HEK293 (cell line): ENCODE measurements around the gene NOS1AP.

Source experiments
- CTCF ChIA-PET: fragments of 350-600 bp; formaldehyde crosslinking; extraction: SDS; loops from one replicate; lab custom pipeline; 2021; ENCODE audit warnings: antibody characterized with exemption; lab: Yijun Ruan, JAX
- POLR2A ChIA-PET: fragments of 300-600 bp; formaldehyde crosslinking; extraction: SDS; loops from one replicate; lab custom pipeline; 2020; ENCODE audit warnings: antibody characterized with exemption, inconsistent platforms; lab: Yijun Ruan, JAX
- H3K27ac ChIP-seq: fragments of 200-500 bp; sonication (Bioruptor generic); 2 replicates; pipeline ENCODE4 v1.5.1; 2014; ENCODE audit warnings: low read depth, low read length, control low read depth, inconsistent platforms; ENCODE audit errors: extremely low read depth
- H3K36me3 ChIP-seq, 2 experiments: fragments of 200-500 bp in 1 of 2; sonication (Bioruptor generic) in 1 of 2; 1 replicate in 1 of 2; 2 replicates in 1 of 2; pipeline ENCODE4 v1.5.1; 2014 to 2017; ENCODE audit warnings: inconsistent platforms in 2 of 2, low read length in 2 of 2; ENCODE audit not compliant: control insufficient read depth in 2 of 2, insufficient read depth in 1 of 2
- H3K4me1 ChIP-seq: fragments of 200-500 bp; sonication (Bioruptor generic); 2 replicates; pipeline ENCODE4 v1.5.1; 2014; ENCODE audit warnings: mild to moderate bottlenecking, low read length, inconsistent platforms; ENCODE audit not compliant: control insufficient read depth, insufficient read depth
- H3K4me3 ChIP-seq: 2 replicates; pipeline ENCODE4 v1.5.1; 2011; ENCODE audit warnings: low read depth, mild to moderate bottlenecking, control low read depth, low read length, moderate library complexity
- H3K9me3 ChIP-seq: fragments of 200-500 bp; sonication (Bioruptor generic); 2 replicates; pipeline ENCODE4 v1.5.1; 2014; ENCODE audit warnings: low read depth, low read length, inconsistent platforms; ENCODE audit not compliant: control insufficient read depth, insufficient read depth
- KLF7 ChIP-seq: fragments of 450-650 bp; formaldehyde crosslinking; IDR thresholded peaks from 2 replicates; pipeline ENCODE4 v1.5.1; 2016; ENCODE audit warnings: missing biosample characterization, missing genetic modification characterization, borderline replicate concordance
- MYNN ChIP-seq: fragments of 450-650 bp; formaldehyde crosslinking; IDR thresholded peaks from 2 replicates; pipeline ENCODE4 v1.5.1; 2016; ENCODE audit warnings: missing biosample characterization, missing genetic modification characterization, borderline replicate concordance
- PATZ1 ChIP-seq: fragments of 450-650 bp; formaldehyde crosslinking; IDR thresholded peaks from 2 replicates; pipeline ENCODE4 v1.5.1; 2016; ENCODE audit warnings: missing biosample characterization, missing genetic modification characterization
- TCF7L2 ChIP-seq: IDR thresholded peaks from 2 replicates; pipeline ENCODE4 v1.6.1; 2011; ENCODE audit warnings: low read depth, mild to moderate bottlenecking, inconsistent platforms, low read length, moderate library complexity, borderline replicate concordance
- ZNF114 ChIP-seq: fragments of 450-650 bp; formaldehyde crosslinking; IDR thresholded peaks from 2 replicates; pipeline ENCODE4 v1.5.0; 2017; ENCODE audit warnings: missing biosample characterization, missing genetic modification characterization
- ZNF223 ChIP-seq: fragments of 450-650 bp; formaldehyde crosslinking; IDR thresholded peaks from 2 replicates; pipeline ENCODE4 v1.5.1; 2016; ENCODE audit warnings: missing biosample characterization, missing genetic modification characterization
- ZNF24 ChIP-seq: fragments of 450-650 bp; formaldehyde crosslinking; IDR thresholded peaks from 2 replicates; pipeline ENCODE4 v1.5.1; 2016; ENCODE audit warnings: missing biosample characterization, missing genetic modification characterization
- ZNF280D ChIP-seq: fragments of 450-650 bp; formaldehyde crosslinking; IDR thresholded peaks from 2 replicates; pipeline ENCODE4 v1.5.1; 2016; ENCODE audit warnings: missing biosample characterization, missing genetic modification characterization
- ZNF341 ChIP-seq: fragments of 450-650 bp; formaldehyde crosslinking; IDR thresholded peaks from 2 replicates; pipeline ENCODE4; 2016; ENCODE audit warnings: low read depth, missing biosample characterization, missing genetic modification characterization
- ZNF366 ChIP-seq: fragments of 450-650 bp; formaldehyde crosslinking; conservative IDR thresholded peaks from 2 replicates; pipeline ENCODE4 v1.5.1; 2016; ENCODE audit warnings: missing biosample characterization, missing genetic modification characterization
- ZNF398 ChIP-seq: fragments of 450-650 bp; formaldehyde crosslinking; IDR thresholded peaks from 2 replicates; pipeline ENCODE4 v1.5.1; 2017; ENCODE audit warnings: missing biosample characterization, missing genetic modification characterization
- ZNF561 ChIP-seq: fragments of 450-650 bp; IDR thresholded peaks from 2 replicates; pipeline ENCODE4 v1.5.1; 2018; ENCODE audit warnings: missing biosample characterization, missing genetic modification characterization, borderline replicate concordance
- ZNF639 ChIP-seq: fragments of 450-650 bp; formaldehyde crosslinking; IDR thresholded peaks from 2 replicates; pipeline ENCODE4 v1.5.1; 2016; ENCODE audit warnings: missing biosample characterization, missing genetic modification characterization
- ZNF645 ChIP-seq: fragments of 450-650 bp; formaldehyde crosslinking; IDR thresholded peaks from 2 replicates; pipeline ENCODE4; 2016; ENCODE audit warnings: missing biosample characterization, missing genetic modification characterization
- ZNF660 ChIP-seq: fragments of 450-650 bp; IDR thresholded peaks from 2 replicates; pipeline ENCODE4 v1.5.1; 2018; ENCODE audit warnings: missing biosample characterization, mild to moderate bottlenecking, missing genetic modification characterization
- ZNF664 ChIP-seq: fragments of 450-650 bp; formaldehyde crosslinking; IDR thresholded peaks from 2 replicates; pipeline ENCODE4 v1.5.1; 2016; ENCODE audit warnings: missing biosample characterization, missing genetic modification characterization
- ZNF701 ChIP-seq: fragments of 450-650 bp; formaldehyde crosslinking; IDR thresholded peaks from 2 replicates; pipeline ENCODE4 v1.5.1; 2016; ENCODE audit warnings: missing biosample characterization, missing genetic modification characterization
- ZNF785 ChIP-seq: fragments of 450-650 bp; formaldehyde crosslinking; IDR thresholded peaks from 2 replicates; pipeline ENCODE4 v1.5.1; 2016; ENCODE audit warnings: missing biosample characterization, missing genetic modification characterization
- TF ChIP-seq, protein P1 (sequence below): fragments of 450-650 bp; formaldehyde crosslinking; IDR thresholded peaks from 2 replicates; pipeline ENCODE4 v1.5.1; 2016; ENCODE audit warnings: missing biosample characterization, missing genetic modification characterization, low read depth

Gene NOS1AP

DNA sequence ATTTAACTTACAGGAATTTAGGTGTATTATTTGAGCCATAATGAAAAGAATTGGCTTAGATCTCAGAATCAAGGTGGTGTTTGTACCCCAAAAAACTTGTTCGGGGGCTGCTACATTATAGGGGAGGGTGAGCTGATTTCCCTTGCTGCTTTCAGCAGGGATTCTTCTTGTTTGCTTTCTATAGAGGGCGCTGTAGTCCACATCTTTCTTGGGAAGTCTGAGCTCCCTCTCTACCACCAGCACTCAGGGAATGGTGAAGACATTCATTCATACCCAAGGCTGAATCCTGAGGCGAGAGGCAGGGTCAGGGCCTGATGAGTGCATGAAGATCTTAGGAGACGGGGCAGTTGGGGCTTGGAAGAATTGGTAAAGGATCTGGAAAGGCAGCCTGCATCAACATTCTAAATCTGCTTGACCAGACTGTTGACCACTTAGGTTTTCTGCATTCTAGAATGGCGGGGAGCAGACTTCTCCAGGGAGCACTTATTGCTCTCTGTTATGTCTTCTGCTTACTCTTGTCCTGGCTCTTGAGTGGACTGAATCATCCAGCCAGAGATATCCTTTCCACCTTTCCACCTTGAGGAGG, 288.3 kb downstream of the NOS1AP start (continued):
- TF ChIP-seq ZNF561 (tag by site-specific recombination) (no peak), ZNF398 (tag by site-specific recombination) (no peak), KLF7 (tag by site-specific recombination) (no peak), ZNF366 (tag by site-specific recombination) (no peak), ZNF223 (tag by site-specific recombination) (no peak)
- TF ChIP-seq, protein P1, sequence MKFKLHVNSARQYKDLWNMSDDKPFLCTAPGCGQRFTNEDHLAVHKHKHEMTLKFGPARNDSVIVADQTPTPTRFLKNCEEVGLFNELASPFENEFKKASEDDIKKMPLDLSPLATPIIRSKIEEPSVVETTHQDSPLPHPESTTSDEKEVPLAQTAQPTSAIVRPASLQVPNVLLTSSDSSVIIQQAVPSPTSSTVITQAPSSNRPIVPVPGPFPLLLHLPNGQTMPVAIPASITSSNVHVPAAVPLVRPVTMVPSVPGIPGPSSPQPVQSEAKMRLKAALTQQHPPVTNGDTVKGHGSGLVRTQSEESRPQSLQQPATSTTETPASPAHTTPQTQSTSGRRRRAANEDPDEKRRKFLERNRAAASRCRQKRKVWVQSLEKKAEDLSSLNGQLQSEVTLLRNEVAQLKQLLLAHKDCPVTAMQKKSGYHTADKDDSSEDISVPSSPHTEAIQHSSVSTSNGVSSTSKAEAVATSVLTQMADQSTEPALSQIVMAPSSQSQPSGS (tag by site-specific recombination): no peak

DNA sequence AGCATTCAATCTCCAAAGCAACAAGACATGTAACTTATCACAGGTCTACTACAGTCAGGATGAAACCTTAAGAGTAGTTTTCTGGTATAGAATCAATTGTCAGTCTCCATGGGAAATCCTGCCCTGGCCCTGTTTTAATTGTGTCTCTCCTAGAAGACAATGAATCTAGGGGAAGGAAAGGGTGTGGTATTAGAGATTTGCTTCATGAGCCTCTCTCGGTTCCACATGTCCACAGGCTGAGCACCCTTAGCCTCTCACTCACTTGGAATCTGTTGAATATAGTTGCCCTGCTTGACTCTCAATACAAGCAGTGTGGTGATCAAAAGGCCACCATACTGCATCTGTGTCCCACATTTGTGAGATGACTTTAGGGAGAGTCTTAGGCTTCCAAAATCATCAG, 289.4 kb downstream of the NOS1AP start:
- H3K4me3 ChIP-seq: no peak overlapping the region
- CTCF ChIA-PET: interaction anchor here (1.4 kb wide), 1 partner anchor 303 kb away, joined by 3 read pairs; no protein-coding TSS in a partner anchor

More for the DNA sequence above, 289.4 kb downstream of the NOS1AP start:
- no peaks in the 10 kb centered on the region for H3K4me1 ChIP-seq
- peaks cover 0 to 19% of the 10 kb centered on the region in 2 experiments; a peak in 1 of 3 replicates for H3K36me3 ChIP-seq
- POLR2A ChIA-PET: no interaction called here
- no peak for TF ChIP-seq ZNF341 (tag by site-specific recombination)
- TF ChIP-seq ZNF280D (tag by site-specific recombination): no peak
- TF ChIP-seq TCF7L2: no peak
- TF ChIP-seq ZNF645: no peak
- TF ChIP-seq ZNF701 (tag by site-specific recombination): no peak
- no peak for TF ChIP-seq KLF7 (tag by site-specific recombination)
- no peak for TF ChIP-seq PATZ1 (tag by site-specific recombination)
- no peak for TF ChIP-seq ZNF785 (tag by site-specific recombination)
- no peak for TF ChIP-seq ZNF664 (tag by site-specific recombination)
- TF ChIP-seq ZNF660: no peak
- no peak for TF ChIP-seq ZNF114 (tag by site-specific recombination)
- no peak for TF ChIP-seq MYNN (tag by site-specific recombination)
- TF ChIP-seq ZNF639 (tag by site-specific recombination): no peak
- TF ChIP-seq ZNF24 (tag by site-specific recombination): no peak
- no peak overlapping the region for H3K27ac ChIP-seq
- no peaks in the 10 kb centered on the region for H3K9me3 ChIP-seq
